ENCODE results near the gene B3GNT7.

GRCh38 chr2:231399046-231399852 lies 3.7 kb downstream of the B3GNT7 start:
- TF ChIP-seq CTCF (IDR thresholded peaks at IDR 0.05), result no peak
- TF ChIP-seq POLR2A (IDR thresholded peaks at IDR 0.05), result no peak

Data from body of pancreas (tissue), 4 donors.